WTC11 (cell line): ENCODE results near the gene PLTP. TPM values are rescaled to one million over a fixed set of nuclear protein-coding genes. Genes with fewer than 3 reads are reported as not detected.

ENCODE experiments used
- CREM ChIP-seq: sonication (generic); formaldehyde crosslinking; IDR thresholded peaks from 2 replicates; pipeline ENCODE4 v1.8.1; 2022; ENCODE audit warnings: mild to moderate bottlenecking, missing genetic modification reagents, moderate library complexity
- ELF4 ChIP-seq: sonication (generic); formaldehyde crosslinking; IDR thresholded peaks from 2 replicates; pipeline ENCODE4 v1.8.1; 2022; ENCODE audit warnings: low read depth, mild to moderate bottlenecking, moderate library complexity, missing genetic modification reagents
- EMX1 ChIP-seq: fragments of 250-450 bp; sonication (Bioruptor Pico); IDR thresholded peaks from 2 replicates; pipeline ENCODE4 v1.8.0; 2021; ENCODE audit warnings: mild to moderate bottlenecking
- IRF2 ChIP-seq: sonication (generic); formaldehyde crosslinking; IDR thresholded peaks from 2 replicates; pipeline ENCODE4 v1.8.0; 2022; ENCODE audit warnings: low read depth, missing genetic modification reagents, borderline replicate concordance
- MYBL2 ChIP-seq: sonication (generic); formaldehyde crosslinking; IDR thresholded peaks from 2 replicates; pipeline ENCODE4 v1.8.1; 2023; ENCODE audit warnings: mild to moderate bottlenecking, moderate library complexity, missing genetic modification reagents
- NFATC4 ChIP-seq: fragments of 250-450 bp; sonication (Bioruptor Pico); IDR thresholded peaks from 2 replicates; pipeline ENCODE4 v1.9.0; 2021; ENCODE audit warnings: mild to moderate bottlenecking
- NFE2L1 ChIP-seq: sonication (generic); formaldehyde crosslinking; IDR thresholded peaks from 2 replicates; pipeline ENCODE4 v1.8.1; 2023; ENCODE audit warnings: missing genetic modification reagents
- NFYB ChIP-seq: sonication (generic); formaldehyde crosslinking; conservative IDR thresholded peaks from 2 replicates; pipeline ENCODE4 v1.8.0; 2022; ENCODE audit warnings: low read depth, missing genetic modification reagents
- NR1H2 ChIP-seq: sonication (generic); formaldehyde crosslinking; IDR thresholded peaks from 2 replicates; pipeline ENCODE4 v1.9.0; 2021; ENCODE audit warnings: mild to moderate bottlenecking, moderate library complexity, missing genetic modification reagents
- SMAD3 ChIP-seq: sonication (generic); formaldehyde crosslinking; IDR thresholded peaks from 2 replicates; pipeline ENCODE4 v1.8.0; 2022; ENCODE audit warnings: missing genetic modification reagents, mild to moderate bottlenecking, borderline replicate concordance
- ZNF138 ChIP-seq: sonication (generic); formaldehyde crosslinking; conservative IDR thresholded peaks from 2 replicates; pipeline ENCODE4 v1.8.1; 2022; ENCODE audit warnings: mild to moderate bottlenecking, moderate library complexity, missing genetic modification reagents
- ZNF671 ChIP-seq: fragments of 250-450 bp; sonication (Bioruptor Pico); IDR thresholded peaks from 2 replicates; pipeline ENCODE4 v1.8.0; 2021; ENCODE audit warnings: mild to moderate bottlenecking
- total RNA-seq: library from RNA; stranded (reverse); gene quantifications from 3 replicates; pipeline ENCODE4 v1.2.3, GENCODE V29; 2021
- TF ChIP-seq, protein P1 (sequence below): sonication (generic); formaldehyde crosslinking; IDR thresholded peaks from 2 replicates; pipeline ENCODE4 v1.8.1; 2023; ENCODE audit warnings: mild to moderate bottlenecking, missing genetic modification reagents, moderate library complexity
- TF ChIP-seq, protein P2 (sequence below): sonication (generic); formaldehyde crosslinking; IDR thresholded peaks from 2 replicates; pipeline ENCODE4 v1.8.1; 2023; ENCODE audit warnings: mild to moderate bottlenecking, missing genetic modification reagents, borderline replicate concordance
- TF ChIP-seq, protein P3 (sequence below): fragments of 250-450 bp; sonication (Bioruptor Pico); conservative IDR thresholded peaks from 2 replicates; pipeline ENCODE4 v1.9.0; 2021; ENCODE audit warnings: mild to moderate bottlenecking
- TF ChIP-seq, protein P4 (sequence below): sonication (generic); formaldehyde crosslinking; IDR thresholded peaks from 2 replicates; pipeline ENCODE4 v1.8.1; 2023; ENCODE audit warnings: mild to moderate bottlenecking, moderate library complexity, missing genetic modification reagents
- TF ChIP-seq, protein P5 (sequence below): sonication (generic); formaldehyde crosslinking; IDR thresholded peaks from 2 replicates; pipeline ENCODE4 v1.8.0; 2022; ENCODE audit warnings: mild to moderate bottlenecking, missing genetic modification reagents
- TF ChIP-seq, protein P6 (sequence below): sonication (generic); formaldehyde crosslinking; IDR thresholded peaks from 2 replicates; pipeline ENCODE4 v1.8.0; 2023; ENCODE audit warnings: missing genetic modification reagents
- TF ChIP-seq, protein P7 (sequence below): fragments of 250-450 bp; sonication (Bioruptor Pico); IDR thresholded peaks from 2 replicates; pipeline ENCODE4 v1.9.0; 2021; ENCODE audit warnings: moderate library complexity, mild to moderate bottlenecking, inconsistent platforms, borderline replicate concordance
- TF ChIP-seq, protein P8 (sequence below): fragments of 250-450 bp; sonication (Bioruptor Pico); IDR thresholded peaks from 2 replicates; pipeline ENCODE4 v1.8.0; 2021; ENCODE audit warnings: mild to moderate bottlenecking

Gene PLTP
- total RNA-seq, 1 experiment from 2014 or later, result 109 TPM

DNA sequence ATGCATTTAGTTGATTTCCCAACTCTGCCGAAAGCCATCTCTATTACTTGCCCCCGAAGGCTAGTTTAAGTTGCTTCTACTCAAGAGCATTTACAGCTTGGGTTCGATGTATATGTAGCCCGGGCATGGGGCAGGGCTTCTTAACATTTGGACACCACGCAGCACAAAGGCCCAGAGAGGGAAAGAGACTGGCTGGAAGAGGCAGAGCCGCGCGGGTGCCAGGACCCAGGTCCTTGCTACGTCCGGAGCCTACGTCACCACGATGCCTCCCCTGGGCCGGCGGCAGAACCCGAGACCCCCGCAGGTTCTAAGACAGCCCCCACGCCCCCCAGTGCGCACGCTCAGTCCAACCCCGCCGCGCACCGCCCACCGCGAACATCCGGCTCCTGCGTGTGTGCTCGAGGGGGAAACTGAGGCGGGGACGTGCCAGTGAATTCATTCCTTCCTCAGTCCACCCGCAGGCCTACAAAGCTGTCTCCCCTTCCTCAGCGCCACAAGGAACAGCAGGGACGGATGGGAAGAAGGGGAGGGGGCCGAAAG is 22.2 kb upstream of the PLTP start (continued):
- TF ChIP-seq, protein P1, sequence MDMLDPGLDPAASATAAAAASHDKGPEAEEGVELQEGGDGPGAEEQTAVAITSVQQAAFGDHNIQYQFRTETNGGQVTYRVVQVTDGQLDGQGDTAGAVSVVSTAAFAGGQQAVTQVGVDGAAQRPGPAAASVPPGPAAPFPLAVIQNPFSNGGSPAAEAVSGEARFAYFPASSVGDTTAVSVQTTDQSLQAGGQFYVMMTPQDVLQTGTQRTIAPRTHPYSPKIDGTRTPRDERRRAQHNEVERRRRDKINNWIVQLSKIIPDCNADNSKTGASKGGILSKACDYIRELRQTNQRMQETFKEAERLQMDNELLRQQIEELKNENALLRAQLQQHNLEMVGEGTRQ (CRISPR knock-in tag), result 0 out of 2 replicates have a peak, but pooled peaks have one; percentile 36
- TF ChIP-seq, protein P2, sequence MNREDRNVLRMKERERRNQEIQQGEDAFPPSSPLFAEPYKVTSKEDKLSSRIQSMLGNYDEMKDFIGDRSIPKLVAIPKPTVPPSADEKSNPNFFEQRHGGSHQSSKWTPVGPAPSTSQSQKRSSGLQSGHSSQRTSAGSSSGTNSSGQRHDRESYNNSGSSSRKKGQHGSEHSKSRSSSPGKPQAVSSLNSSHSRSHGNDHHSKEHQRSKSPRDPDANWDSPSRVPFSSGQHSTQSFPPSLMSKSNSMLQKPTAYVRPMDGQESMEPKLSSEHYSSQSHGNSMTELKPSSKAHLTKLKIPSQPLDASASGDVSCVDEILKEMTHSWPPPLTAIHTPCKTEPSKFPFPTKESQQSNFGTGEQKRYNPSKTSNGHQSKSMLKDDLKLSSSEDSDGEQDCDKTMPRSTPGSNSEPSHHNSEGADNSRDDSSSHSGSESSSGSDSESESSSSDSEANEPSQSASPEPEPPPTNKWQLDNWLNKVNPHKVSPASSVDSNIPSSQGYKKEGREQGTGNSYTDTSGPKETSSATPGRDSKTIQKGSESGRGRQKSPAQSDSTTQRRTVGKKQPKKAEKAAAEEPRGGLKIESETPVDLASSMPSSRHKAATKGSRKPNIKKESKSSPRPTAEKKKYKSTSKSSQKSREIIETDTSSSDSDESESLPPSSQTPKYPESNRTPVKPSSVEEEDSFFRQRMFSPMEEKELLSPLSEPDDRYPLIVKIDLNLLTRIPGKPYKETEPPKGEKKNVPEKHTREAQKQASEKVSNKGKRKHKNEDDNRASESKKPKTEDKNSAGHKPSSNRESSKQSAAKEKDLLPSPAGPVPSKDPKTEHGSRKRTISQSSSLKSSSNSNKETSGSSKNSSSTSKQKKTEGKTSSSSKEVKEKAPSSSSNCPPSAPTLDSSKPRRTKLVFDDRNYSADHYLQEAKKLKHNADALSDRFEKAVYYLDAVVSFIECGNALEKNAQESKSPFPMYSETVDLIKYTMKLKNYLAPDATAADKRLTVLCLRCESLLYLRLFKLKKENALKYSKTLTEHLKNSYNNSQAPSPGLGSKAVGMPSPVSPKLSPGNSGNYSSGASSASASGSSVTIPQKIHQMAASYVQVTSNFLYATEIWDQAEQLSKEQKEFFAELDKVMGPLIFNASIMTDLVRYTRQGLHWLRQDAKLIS (CRISPR knock-in tag), result no peak
- TF ChIP-seq, protein P3, sequence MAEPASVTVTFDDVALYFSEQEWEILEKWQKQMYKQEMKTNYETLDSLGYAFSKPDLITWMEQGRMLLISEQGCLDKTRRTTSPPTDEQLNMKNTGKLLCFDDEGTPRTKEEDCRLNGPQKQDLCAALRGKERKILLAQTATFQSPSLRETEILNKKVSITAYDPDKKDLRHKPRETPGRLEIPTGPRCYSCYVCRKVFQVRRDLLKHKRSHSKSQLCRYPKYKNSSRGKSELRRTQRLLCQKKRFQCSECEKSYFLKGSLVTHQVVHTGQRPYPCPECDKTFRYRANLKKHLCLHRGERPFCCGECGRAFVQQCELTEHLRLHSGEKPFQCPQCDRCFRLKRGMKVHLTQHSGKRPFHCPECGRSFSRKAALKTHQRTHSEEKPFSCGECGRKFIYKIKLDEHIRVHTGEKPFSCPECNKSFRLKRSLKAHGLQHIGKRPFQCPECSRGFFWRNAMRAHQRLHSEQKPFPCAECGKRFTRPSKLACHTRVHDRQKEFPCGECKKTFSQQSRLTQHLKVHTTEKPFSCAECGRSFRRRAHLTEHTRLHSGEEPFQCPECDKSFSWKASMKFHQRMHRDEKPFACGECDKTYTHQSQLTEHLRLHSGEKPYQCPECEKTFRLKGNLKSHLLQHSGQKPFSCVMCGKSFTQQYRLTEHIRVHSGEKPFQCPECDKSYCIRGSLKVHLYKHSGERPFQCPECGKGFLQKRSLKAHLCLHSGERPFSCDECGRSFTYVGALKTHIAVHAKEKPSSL, result no peak
- TF ChIP-seq, protein P4, sequence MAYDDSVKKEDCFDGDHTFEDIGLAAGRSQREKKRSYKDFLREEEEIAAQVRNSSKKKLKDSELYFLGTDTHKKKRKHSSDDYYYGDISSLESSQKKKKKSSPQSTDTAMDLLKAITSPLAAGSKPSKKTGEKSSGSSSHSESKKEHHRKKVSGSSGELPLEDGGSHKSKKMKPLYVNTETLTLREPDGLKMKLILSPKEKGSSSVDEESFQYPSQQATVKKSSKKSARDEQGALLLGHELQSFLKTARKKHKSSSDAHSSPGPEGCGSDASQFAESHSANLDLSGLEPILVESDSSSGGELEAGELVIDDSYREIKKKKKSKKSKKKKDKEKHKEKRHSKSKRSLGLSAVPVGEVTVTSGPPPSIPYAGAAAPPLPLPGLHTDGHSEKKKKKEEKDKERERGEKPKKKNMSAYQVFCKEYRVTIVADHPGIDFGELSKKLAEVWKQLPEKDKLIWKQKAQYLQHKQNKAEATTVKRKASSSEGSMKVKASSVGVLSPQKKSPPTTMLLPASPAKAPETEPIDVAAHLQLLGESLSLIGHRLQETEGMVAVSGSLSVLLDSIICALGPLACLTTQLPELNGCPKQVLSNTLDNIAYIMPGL (CRISPR knock-in tag), result no peak; the same call in 1 of the 2 replicates
- TF ChIP-seq MYBL2 (CRISPR knock-in tag) (no peak), NFYB (CRISPR knock-in tag) (0 out of 2 replicates have a peak, but pooled peaks have one; percentile 13), EMX1 (CRISPR knock-in tag) (no peak), IRF2 (CRISPR knock-in tag) (no peak), ZNF138 (CRISPR knock-in tag) (0 out of 2 replicates have a peak, but pooled peaks have one; percentile 28), NFATC4 (CRISPR knock-in tag) (no peak), NFE2L1 (no peak), ZNF671 (CRISPR knock-in tag) (0 out of 2 replicates have a peak, but pooled peaks have one; percentile 13), ELF4 (CRISPR knock-in tag) (no peak), NR1H2 (CRISPR knock-in tag) (no peak), SMAD3 (no peak), CREM (CRISPR knock-in tag) (peak; percentile 18; the same call in 1 of the 2 replicates)
- TF ChIP-seq, protein P5, sequence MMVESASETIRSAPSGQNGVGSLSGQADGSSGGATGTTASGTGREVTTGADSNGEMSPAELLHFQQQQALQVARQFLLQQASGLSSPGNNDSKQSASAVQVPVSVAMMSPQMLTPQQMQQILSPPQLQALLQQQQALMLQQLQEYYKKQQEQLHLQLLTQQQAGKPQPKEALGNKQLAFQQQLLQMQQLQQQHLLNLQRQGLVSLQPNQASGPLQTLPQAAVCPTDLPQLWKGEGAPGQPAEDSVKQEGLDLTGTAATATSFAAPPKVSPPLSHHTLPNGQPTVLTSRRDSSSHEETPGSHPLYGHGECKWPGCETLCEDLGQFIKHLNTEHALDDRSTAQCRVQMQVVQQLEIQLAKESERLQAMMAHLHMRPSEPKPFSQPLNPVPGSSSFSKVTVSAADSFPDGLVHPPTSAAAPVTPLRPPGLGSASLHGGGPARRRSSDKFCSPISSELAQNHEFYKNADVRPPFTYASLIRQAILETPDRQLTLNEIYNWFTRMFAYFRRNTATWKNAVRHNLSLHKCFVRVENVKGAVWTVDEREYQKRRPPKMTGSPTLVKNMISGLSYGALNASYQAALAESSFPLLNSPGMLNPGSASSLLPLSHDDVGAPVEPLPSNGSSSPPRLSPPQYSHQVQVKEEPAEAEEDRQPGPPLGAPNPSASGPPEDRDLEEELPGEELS (CRISPR knock-in tag), result no peak
- TF ChIP-seq, protein P6, sequence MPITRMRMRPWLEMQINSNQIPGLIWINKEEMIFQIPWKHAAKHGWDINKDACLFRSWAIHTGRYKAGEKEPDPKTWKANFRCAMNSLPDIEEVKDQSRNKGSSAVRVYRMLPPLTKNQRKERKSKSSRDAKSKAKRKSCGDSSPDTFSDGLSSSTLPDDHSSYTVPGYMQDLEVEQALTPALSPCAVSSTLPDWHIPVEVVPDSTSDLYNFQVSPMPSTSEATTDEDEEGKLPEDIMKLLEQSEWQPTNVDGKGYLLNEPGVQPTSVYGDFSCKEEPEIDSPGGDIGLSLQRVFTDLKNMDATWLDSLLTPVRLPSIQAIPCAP (CRISPR knock-in tag), result peak; percentile 9; the same call in 1 of the 2 replicates
- TF ChIP-seq, protein P7, sequence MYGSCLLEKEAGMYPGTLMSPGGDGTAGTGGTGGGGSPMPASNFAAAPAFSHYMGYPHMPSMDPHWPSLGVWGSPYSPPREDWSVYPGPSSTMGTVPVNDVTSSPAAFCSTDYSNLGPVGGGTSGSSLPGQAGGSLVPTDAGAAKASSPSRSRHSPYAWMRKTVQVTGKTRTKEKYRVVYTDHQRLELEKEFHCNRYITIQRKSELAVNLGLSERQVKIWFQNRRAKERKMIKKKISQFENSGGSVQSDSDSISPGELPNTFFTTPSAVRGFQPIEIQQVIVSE (CRISPR knock-in tag), result no peak
- TF ChIP-seq, protein P8, sequence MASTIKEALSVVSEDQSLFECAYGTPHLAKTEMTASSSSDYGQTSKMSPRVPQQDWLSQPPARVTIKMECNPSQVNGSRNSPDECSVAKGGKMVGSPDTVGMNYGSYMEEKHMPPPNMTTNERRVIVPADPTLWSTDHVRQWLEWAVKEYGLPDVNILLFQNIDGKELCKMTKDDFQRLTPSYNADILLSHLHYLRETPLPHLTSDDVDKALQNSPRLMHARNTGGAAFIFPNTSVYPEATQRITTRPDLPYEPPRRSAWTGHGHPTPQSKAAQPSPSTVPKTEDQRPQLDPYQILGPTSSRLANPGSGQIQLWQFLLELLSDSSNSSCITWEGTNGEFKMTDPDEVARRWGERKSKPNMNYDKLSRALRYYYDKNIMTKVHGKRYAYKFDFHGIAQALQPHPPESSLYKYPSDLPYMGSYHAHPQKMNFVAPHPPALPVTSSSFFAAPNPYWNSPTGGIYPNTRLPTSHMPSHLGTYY (CRISPR knock-in tag), result no peak
